HL-60/S4 treated with retinoic acid at 250 ng/mL for 4 days and 3 days (cell line): ENCODE results near the gene THSD4.

Source experiments
- in situ Hi-C: fragments of 300-500 bp; cut with MboI; formaldehyde crosslinking; loops from 2 replicates; pipeline ENCODE4 v1.7.0; 2022; ENCODE audit warnings: low sequenced_read_pairs

THSD4 gene

DNA sequence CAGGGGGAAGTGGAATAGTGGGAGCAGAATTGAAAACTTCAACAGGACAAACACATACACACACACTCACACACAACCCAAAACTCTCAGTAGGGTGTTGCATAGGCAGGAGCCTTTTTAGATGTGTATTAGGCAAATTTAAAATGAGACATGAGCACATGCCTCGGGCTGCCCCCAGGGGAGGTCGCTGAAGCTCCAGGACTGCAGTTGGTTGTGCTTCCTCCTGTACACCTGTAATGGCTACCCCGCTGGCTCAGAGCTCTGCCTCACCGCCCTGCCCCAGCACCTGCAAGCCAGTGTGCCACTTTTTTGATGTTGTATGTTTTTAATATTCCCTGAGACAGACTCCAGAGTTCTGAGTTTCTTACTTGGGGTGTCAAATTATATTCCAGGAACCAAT, 391.7 kb downstream of the THSD4 start:
- in situ Hi-C loops: no loop called here

DNA sequence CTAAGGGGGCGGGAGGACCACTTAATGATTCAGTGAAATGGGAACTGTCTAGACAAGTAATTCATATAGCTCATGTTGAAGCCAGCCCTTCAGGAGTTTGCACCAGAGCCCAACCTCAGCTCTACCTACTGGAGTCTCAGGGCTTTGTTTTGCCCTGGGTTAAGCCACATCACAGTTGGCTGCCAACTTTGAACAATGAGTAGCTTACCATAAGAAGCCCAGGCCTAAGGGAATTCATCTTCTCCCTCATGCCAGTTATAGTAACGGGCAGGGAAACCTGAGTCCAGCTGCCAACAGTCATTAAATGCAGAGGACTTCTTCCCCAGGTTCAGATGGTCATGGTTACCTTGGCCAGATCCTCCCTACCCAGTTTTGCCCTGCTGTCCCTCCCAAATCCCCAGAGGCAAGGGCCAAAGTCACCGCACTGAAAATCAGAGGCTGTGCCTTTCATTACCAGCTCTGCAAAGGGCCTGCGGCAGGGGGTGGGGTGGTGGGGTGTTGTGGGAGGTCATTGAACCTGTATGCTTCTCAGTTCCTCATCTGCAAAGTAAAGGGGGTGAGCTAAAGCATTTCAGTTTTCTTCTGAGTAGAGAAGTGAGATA, 392.9 kb downstream of the THSD4 start:
- in situ Hi-C loops: no loop called here

DNA sequence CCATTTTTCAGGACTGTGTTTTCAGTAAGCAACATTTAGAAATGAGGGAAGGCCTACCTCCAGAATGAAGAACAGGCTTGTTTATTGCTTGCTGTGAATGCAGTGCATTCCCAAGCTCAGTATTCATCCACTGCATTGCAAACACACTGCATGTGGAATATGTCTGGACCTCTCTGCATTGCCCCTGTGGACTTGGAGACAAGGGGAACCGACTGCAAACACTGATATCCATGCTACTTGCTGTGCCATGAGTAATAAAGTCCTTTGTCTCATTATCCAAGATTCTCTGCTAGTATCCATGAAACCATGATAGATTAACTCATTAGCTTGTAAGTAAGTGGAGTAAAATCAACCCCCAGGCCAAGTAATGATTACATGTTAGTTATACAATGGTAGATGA, 393.9 kb downstream of the THSD4 start:
- in situ Hi-C loops: no loop called here

DNA sequence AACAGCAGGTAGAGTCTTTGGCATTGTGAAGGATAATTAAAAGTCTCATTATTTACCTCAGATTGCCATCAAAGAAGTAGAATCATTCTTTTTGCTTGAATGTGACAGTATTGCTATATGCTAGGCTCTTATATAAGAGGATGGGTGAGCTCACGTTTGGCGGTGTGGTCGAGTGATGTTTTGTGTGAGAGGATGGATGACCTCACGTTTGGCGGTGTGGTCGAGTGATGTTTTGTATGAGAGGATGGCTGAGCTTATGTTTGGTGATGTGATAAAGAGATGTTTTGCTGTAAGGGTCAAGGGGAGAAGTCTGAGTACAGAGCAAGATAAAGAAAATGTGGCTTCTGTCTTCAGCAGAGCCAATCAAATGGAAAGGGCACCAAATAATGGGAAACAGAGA, 395.5 kb downstream of the THSD4 start:
- in situ Hi-C loops: no loop called here

DNA sequence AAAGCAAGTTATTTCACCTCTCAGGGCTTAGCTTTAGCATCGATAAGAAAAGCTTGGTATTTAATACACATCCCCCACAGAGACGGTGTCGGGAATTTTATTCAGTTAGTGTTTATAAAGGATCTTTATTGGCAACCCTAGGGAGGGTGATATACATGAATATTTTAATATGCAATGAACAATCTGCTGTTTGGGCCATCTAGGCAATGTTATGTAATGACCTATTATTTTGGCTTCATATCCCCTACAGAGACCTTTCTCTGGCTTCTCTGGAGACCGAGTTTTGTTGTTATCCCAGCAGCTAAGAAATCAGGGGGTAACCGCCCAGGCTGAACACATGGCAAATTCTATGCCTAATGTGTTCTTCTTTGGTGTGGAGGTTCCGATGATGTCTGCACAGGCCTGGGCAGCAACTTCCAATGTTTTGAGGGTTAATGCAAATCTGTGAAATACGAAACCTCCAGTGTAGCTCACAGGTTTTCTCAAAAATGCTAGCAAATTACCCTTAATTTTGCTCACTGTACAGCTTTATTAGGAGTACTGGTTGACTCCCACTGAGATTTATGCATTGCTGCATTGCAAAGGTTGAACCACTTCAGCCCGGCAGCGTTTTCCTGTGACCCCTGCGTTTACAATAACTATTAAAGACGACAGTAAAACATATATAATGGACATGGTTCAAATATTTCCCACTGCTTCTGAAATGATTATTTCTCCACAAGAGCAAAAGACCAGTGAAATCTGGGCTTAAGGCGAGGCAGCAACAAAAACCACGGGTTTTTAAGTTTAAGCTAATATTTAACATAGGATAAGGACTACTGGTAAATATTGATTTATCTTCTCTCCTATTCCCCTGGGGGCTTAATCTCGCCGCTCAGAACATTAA, 396.8 kb downstream of the THSD4 start:
- in situ Hi-C loops: no loop called here

DNA sequence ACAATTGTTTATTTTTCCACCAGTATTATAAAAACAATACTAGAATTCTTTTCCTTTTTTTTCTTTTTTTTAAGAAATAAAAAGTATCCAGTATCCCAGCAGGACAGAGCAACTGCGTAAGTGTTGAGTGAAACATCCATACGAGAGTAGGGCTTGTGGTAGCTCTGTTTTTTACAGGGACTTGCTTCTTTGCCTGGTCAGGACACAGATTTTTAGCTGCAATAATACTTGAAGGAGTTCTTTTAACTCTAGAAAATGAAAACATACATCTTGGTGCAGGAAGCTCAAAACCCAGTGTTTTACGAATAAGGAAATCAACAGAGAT, 397.4 kb downstream of the THSD4 start:
- in situ Hi-C loops: no loop called here

DNA sequence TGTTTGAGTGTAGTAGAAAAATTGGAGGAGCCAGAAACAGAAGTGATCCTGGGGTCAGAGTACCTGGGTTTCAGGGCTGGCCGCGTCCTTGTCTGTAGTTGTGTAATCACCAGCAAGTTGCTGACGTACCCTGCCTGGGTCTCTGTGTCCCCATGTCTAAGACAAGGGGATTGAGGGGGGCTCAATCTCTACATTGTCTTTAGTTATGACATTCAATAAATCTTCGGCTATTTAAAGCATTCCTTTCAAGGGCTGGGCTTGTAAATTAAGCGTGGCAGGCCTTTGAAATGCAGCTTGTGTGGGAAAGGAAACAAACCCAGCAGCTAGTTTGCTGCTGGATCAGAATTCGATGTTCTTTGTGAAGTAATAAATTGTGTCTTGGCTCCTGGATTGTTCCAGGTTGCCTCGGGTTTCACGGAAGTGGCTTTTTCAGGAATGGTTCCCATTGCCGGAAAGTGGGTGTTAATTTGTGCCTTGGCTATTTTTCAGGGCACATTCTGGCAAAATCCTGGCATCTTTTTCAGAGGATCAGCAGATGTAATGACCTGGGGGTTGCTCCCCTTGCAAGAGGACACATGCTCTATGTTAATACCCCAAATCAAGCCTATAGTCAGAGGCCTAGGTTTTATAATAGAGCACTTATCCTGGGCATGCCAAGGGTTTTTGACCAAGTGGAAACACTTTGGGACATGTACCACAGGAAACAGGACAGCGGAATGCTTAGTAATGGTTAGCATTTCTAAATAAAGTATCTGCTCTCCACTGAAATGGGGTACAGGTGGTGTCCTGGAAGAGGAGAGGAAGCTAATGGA, 400.3 kb downstream of the THSD4 start:
- in situ Hi-C loops: no loop called here

DNA sequence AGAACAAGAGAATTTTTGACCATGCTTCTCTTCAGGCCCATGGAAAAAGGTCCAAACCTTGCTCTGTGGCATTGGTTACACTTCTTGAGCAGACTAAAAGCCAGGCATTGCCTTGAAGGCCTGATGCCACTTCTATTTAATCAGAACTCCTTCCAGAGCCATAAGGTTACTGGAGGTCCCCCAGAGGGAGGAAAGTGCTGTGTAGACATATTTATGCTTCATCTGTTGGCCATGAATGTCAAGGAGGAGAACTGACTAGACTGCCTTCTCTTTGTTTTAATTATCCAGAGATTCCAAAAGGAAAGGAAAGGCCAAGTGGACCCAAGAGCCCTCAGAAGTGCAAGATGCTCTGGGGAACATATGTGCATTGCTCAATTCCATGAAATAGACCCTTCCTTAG, 402.5 kb downstream of the THSD4 start:
- in situ Hi-C loops: no loop called here

DNA sequence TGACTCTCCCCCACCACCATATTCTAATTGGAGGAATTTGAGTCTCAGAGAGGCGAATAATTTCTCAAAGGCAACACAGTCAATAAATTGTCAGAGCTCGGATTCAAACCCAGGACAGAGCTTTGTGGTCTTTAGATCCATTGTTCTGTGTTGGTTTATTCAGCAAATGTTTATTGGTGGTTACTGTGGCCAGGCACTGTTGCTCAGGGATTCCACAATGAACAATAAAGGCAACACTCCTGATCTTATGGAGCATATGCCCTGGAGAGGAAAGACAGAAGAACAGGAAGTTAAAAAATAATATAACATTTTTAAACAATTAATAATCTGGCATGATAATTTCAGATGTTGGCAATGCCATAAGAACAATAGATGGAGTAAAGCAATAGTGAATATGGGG, 403.4 kb downstream of the THSD4 start:
- in situ Hi-C loops: no loop called here

DNA sequence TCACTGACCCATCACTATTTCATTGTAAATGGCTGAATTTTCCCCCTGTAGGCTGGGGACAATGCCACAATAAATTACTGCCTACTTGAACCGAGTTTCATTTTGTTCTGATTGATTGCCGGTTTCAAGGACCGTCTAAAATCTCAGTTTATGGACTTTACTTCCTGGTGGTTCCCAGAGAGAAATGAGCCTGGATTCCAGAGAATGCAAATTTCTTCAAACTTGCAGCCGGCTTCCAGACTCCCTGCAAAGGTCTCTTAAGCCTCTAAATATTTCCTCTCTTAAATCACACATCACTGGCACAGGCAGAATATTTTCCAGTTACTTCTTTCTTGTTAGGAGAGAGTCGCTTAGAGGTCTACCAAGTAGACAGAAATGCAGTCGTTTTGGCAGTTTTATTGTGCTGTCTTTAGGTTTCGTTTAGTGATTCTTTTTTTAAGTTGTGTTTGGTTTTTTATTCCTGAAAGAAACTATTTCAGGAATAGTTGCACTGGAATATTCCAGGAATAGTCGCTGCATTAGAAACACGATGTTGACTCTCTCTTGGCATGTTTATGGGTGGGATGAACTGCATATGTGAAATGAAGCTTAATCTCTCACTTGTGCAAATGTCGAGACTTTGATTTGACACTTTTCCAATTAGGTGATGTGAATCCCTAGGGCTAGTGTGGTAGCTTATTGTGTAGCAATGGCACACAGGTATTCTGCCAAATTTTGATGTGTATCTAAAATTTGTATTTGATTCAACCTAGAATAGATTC, 411.0 kb downstream of the THSD4 start:
- in situ Hi-C loops: no loop called here

DNA sequence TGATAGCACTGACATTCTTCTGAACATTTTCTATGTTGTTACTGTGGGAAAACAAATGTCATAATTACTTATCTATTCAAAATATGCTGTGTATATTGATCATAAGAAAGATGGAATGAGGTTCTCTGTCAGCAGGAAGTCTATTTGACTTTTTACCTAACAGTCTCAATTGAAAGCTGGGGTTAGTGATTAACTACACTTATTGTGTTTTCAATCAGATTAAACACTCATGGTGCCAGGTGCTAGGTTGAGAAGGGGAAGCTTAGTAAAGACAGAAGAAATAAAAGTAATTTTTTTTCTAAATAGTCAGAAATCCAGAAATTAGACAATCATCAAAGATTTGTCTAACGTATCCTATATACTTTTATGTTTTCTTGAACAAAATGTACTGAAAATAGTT, 414.1 kb downstream of the THSD4 start:
- in situ Hi-C loops: no loop called here

DNA sequence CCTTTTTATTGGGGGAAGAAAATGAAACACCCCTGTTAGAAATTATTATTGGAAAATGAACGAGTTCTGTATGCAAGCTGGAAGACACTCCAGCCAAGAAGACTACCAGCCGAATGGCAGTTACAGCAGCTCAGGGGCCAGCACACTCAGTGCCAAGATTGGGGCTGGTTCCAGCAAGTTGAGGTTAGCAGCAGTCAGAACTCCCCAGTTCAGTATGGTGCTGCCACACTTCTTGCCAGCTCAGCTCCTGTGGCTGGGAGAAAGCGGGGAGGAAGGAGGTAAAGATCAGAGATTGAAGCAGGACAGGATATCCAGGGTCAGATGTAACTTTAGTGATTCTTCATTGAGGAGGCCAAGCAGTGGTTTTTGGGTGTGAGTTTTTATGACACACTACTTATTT, 414.8 kb downstream of the THSD4 start:
- in situ Hi-C loops: no loop called here

DNA sequence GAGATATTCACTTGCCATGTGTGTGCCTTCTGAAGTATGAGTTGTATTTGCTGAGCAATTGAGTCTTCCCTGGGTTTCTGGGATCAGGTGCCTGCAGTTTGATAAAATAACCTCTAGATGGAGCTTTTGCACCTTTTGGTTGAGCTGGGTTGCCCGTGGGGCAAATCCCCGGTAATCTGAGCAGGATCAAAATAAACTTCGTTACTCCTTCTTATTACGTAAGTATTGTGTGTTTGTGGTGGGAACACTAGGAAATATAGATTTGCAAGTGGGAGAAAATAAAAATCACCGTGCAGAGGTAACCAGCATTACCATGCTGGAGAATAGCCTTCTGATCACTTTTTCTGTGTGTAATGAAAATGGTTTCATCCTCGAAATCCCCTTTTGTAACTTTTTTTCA, 417.7 kb downstream of the THSD4 start:
- in situ Hi-C loops: no loop called here

DNA sequence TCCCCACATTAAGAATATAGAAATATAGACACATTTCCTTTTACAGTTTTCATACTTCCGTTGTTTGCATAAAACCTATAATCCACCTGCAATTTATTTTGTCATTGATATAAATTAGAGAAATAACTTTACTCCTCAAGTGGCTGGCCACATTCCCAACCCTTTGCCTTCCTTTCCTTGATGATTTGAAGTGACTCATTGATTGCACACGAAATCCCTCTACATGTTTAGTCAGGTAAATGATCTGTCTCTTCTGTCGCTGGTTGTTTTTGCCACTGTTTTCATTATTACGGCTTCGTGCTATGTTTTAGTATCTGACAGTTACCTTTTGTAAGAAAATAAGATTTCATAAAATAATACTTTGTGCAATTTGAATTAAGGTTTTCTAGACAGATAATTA, 422.9 kb downstream of the THSD4 start:
- in situ Hi-C loops: no loop called here

DNA sequence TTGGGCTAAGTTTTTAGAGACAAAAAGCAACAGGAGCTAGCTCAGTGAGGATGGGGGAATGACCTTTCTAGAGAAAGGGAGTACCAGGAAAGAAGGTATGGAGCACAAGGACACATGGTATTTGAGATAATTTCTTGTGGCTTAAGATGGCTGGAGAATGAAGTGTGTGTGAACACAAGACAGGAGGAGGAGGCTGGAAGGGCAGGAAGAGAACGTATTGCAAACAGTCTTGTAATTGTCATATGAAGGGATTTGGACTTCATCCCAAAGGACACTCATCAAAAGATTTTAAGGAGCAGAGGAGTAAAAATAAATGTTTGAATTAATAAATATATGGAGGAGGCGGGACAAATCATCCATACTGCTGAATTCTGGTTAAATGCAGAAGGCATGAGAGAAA, 426.5 kb downstream of the THSD4 start:
- in situ Hi-C loops: no loop called here

DNA sequence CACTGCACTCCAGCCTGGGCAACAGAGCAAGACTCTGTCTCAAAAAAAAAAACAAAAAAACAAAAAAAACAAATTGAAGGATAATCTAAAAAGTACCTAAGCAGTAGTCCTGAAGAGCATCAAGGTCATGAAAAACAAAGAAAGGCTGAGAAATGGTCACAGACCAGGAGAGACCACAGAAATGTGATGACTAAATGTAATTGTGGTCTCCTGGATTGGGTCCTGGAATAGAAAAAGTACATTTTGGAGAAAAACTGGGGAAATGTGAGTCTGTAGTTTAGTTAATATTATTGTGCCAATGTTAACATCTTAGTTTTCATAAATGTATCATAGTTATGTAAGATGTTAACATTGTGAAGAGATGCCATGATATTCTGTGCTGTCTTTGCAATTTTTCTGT, 427.6 kb downstream of the THSD4 start:
- in situ Hi-C loops: no loop called here

DNA sequence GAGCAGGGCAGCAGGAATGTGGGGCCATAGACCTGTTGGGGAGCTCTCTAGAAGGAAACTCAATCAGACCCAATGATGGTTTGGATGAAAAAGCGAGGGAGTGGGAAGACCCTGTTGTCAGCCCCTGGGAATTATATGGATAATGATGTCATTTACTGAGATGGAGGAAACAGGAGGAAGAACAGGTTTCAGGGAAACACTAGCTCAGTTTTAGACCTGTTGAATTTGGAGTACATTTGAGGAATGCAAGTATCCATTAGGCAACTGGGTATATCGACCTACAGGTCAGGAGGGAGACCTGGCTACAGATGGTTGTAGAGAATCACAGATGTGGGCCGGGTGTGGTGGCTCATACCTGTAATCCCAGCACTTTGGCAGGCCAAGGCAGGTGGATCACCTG, 428.1 kb downstream of the THSD4 start:
- in situ Hi-C loops: no loop called here

DNA sequence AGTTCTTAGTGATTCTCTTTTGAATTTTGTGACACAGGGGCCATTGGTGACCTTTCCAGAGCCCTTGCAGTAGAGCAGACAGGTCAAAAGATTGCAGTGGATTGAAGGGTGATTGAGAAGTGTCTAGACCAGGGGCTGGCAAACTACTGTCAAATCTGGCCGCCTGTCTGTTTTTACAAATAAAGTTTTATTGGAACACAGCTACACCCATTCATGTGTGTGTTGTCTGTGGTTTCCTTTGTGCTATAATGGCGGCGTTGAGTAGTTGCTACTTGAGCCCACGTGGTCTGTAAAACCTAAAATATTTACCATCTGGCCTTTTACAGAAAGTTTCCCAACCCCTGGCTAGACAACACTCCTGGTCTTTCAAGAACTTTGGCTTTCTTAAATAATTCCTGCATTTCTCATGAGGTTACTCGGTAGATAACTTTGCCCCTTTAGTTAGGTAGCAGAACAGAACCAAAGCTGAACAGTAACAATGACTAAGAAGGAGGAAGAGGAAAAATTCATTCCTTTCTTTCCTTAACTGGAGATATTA, 430.0 kb downstream of the THSD4 start:
- in situ Hi-C loops: no loop called here

DNA sequence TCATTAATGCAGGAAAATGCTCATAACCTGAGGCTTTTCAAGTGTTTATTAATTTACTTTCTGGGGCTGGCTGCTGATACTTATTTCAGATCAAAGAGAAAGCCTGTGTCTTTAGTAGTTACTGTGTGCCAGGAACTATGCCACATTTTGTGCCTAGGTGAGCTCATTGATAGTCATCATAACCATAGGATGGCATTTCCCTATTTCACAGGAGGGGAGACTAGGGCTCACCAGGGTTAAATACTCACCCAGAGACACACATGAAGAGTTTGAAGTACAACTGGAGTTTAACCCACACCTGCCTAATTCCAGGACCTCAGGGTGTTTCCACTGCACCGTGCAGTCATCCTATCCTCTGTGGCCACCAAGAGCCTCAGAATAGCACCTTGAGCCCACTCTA, 430.7 kb downstream of the THSD4 start:
- in situ Hi-C loops: no loop called here

DNA sequence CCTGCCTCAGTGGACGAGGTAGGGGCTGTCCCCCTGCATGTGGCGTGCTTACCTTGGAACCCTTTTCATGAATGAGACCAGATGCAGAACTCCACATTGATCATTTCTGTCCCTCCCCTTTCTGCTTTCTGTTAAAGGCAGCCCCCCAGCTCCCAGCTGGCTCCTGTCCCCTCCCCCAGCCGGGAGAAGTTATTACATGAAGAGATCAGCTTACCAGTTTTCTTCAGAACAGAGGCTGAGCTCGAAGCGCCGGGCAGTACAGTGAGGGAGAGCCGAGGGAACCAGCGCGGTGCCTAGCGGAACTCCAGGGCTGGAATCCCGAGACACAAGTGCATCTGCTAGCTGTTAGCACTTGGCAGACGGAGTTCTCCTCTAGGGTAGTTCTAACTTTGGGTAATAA, 431.7 kb downstream of the THSD4 start:
- in situ Hi-C loops: no loop called here

DNA sequence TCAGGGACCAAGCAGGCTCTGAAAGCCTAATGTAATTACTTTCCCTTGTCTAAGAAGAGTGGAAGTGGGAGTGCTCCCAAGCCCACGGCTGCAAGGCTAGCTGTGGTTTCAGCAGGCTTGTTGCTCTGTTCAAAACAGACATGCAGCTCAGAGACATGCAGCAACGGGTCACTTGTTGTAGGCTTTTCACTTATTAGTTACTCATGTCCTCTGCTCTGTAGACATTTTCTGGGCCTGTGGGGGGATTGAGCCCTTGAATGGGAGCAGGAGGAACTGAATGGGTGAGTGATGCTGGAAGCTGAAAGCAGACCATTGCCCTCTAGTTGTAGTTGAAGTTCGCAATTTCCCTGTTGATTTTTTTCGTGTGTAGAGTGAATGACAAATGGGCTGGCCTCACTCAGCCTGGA, 433.1 kb downstream of the THSD4 start:
- in situ Hi-C loops: no loop called here
